NCI-H2196 (cell line): ENCODE results near the gene DDX55.

Experiments
- DNase-seq: peaks from one replicate; lab custom pipeline; 2025; ENCODE audit not compliant: unreplicated experiment; lab: John Stamatoyannopoulos, UW

DDX55 gene

GRCh38 chr12:123608182-123608581, 6.3 kb downstream of the DDX55 start:
- DNase-seq: no peak

- DNase-seq: no peak
These were observed 12.2 kb downstream of the DDX55 start for GRCh38 chr12:123614110-123614509.

- no peak for DNase-seq
These were observed 12.6 kb downstream of the DDX55 start for GRCh38 chr12:123614531-123614930.

GRCh38 chr12:123617144-123617543, 15.2 kb downstream of the DDX55 start:
- DNase-seq: no peak

GRCh38 chr12:123617580-123617979, 15.7 kb downstream of the DDX55 start:
- no peak for DNase-seq

- DNase-seq: no peak
These were observed 19.2 kb downstream of the DDX55 start for GRCh38 chr12:123621101-123621500.

- no peak for DNase-seq
These were observed 20.0 kb downstream of the DDX55 start for GRCh38 chr12:123621619-123622530.

GRCh38 chr12:123633379-123634141, 31.7 kb downstream of the DDX55 start, which contains the start of the genes EIF2B1 and GTF2H3:
Gene EIF2B1 (minus strand): TSS chr12:123633686. CDS start chr12:123633557, 129 bp downstream.
Gene GTF2H3 (plus strand): TSS chr12:123633829. CDS start chr12:123633860, 31 bp downstream.
- DNase-seq: peak; percentile 97

- DNase-seq: no peak
These were observed 32.3 kb downstream of the DDX55 start for GRCh38 chr12:123634142-123634561.

GRCh38 chr12:123643911-123644310, 42.0 kb downstream of the DDX55 start:
- no peak for DNase-seq

GRCh38 chr12:123645380-123645779, 43.5 kb downstream of the DDX55 start:
- no peak for DNase-seq

- no peak for DNase-seq
These were observed 44.0 kb downstream of the DDX55 start for GRCh38 chr12:123645878-123646277.

GRCh38 chr12:123648401-123648800, 46.5 kb downstream of the DDX55 start:
- DNase-seq: no peak

GRCh38 chr12:123654129-123654701, 52.3 kb downstream of the DDX55 start:
- DNase-seq: no peak

GRCh38 chr12:123655420-123655819, 53.5 kb downstream of the DDX55 start:
- DNase-seq: no peak

- DNase-seq: no peak
These were observed 54.5 kb downstream of the DDX55 start for GRCh38 chr12:123656392-123656791.

- no peak for DNase-seq
These were observed 55.3 kb downstream of the DDX55 start for GRCh38 chr12:123657211-123657610.

GRCh38 chr12:123659996-123660727, 58.3 kb downstream of the DDX55 start:
- DNase-seq: no peak

GRCh38 chr12:123667771-123668170, 65.9 kb downstream of the DDX55 start:
- DNase-seq: no peak
